NK-92 treated with Interleukin-12 subunit alpha and Interleukin-12 subunit beta, amount 100 ng/mL, for 24 hours (cell line): Measurements from ENCODE around the gene CIROP.

Source experiments
- DNase-seq: peaks from one replicate; lab custom pipeline; 2025; lab: John Stamatoyannopoulos, UW

CIROP gene

GRCh38 chr14:23104591-23105347 is at the start of gene CIROP:
CIROP (minus strand) TSS chr14:23104989; CDS start chr14:23104920, 69 bp downstream.
- no peak for DNase-seq

GRCh38 chr14:23153851-23154796 is 49.3 kb upstream of the CIROP start:
- no peak for DNase-seq

- DNase-seq = no peak
Measured at GRCh38 chr14:23151342-23151741, 46.6 kb upstream of the CIROP start.

- DNase-seq = no peak
Measured at GRCh38 chr14:23149745-23150144, 45.0 kb upstream of the CIROP start.

GRCh38 chr14:23148591-23149249 is 43.9 kb upstream of the CIROP start:
- no peak for DNase-seq

GRCh38 chr14:23147676-23148075 is 42.9 kb upstream of the CIROP start:
- DNase-seq = no peak

GRCh38 chr14:23146980-23147379 is 42.2 kb upstream of the CIROP start:
- DNase-seq = no peak

GRCh38 chr14:23146351-23146910 is 41.6 kb upstream of the CIROP start:
- no peak for DNase-seq

GRCh38 chr14:23145794-23146350 is 41.1 kb upstream of the CIROP start:
- DNase-seq = no peak

- no peak for DNase-seq
Measured at GRCh38 chr14:23143911-23144310, 39.1 kb upstream of the CIROP start.

GRCh38 chr14:23142826-23143225 is 38.0 kb upstream of the CIROP start:
- DNase-seq = no peak

GRCh38 chr14:23141706-23142444 is 37.1 kb upstream of the CIROP start:
- no peak for DNase-seq

GRCh38 chr14:23140371-23140770 is 35.6 kb upstream of the CIROP start:
- no peak for DNase-seq

GRCh38 chr14:23139874-23140273 is 35.1 kb upstream of the CIROP start:
- no peak for DNase-seq

GRCh38 chr14:23137813-23138535 is 33.2 kb upstream of the CIROP start:
- no peak for DNase-seq

GRCh38 chr14:23137192-23137812 is 32.5 kb upstream of the CIROP start:
- DNase-seq = no peak

- no peak for DNase-seq
Measured at GRCh38 chr14:23136566-23137133, 31.9 kb upstream of the CIROP start.

GRCh38 chr14:23132970-23133369 is 28.2 kb upstream of the CIROP start:
- DNase-seq = no peak

GRCh38 chr14:23131482-23131881 is 26.7 kb upstream of the CIROP start:
- no peak for DNase-seq

- no peak for DNase-seq
Measured at GRCh38 chr14:23130871-23131270, 26.1 kb upstream of the CIROP start.
